Measurements from ENCODE around the gene RET.

GRCh38 chr10:43102063-43102828 lies 25.4 kb downstream of the RET start:
- no peak for TF ChIP-seq CTCF (tag by site-specific recombination; IDR thresholded peaks at IDR 0.05)
- TF ChIP-seq ZNF670 (tag by site-specific recombination; IDR thresholded peaks at IDR 0.05; ENCODE audit: low read depth): no peak

All from HEK293 (cell line).